GM19239 (cell line): ENCODE results near the gene EZR.

Experiments
- DNase-seq: peaks from one replicate; pipeline ENCODE4 v3.0.0; 2011; ENCODE audit warnings: low spot score; ENCODE audit not compliant: insufficient read length
- FAIRE-seq: peaks from 2 replicates; lab custom pipeline; 2011; peaks lifted over from hg19 to GRCh38; lab: Jason Lieb, UNC

EZR gene

GRCh38 chr6:158819213-158819976, at the start of gene EZR:
EZR (minus strand) TSS chr6:158819368; CDS start chr6:158818093, 1,275 bp downstream.
- DNase-seq = peak; percentile 87
- FAIRE-seq = peak; percentile 61

GRCh38 chr6:158868122-158868480, 48.9 kb upstream of the EZR start:
- DNase-seq = no peak
- no peak for FAIRE-seq

GRCh38 chr6:158867381-158868121, 48.4 kb upstream of the EZR start:
- DNase-seq = no peak
- FAIRE-seq = peak; percentile 81

DNA sequence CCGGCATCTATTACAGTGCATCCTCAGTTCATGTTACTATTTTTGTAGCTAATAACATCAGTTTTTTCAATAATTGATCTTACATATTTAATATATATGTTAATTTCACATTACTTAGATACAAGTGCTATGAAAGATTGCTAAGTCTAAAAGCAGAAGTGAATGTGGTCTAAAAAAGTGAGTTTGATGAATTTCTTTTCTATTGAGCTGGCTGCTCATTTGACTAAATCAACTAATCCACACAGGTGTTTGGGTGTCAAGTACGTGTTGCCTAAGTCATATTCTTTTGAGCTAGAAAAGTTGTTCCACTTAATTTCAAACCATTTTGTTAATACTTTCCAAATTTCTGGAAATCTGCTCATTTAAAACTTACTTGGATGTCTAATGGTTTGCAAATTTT, 46.6 kb upstream of the EZR start:
- FAIRE-seq (peak; percentile 31), DNase-seq (no peak)

DNA sequence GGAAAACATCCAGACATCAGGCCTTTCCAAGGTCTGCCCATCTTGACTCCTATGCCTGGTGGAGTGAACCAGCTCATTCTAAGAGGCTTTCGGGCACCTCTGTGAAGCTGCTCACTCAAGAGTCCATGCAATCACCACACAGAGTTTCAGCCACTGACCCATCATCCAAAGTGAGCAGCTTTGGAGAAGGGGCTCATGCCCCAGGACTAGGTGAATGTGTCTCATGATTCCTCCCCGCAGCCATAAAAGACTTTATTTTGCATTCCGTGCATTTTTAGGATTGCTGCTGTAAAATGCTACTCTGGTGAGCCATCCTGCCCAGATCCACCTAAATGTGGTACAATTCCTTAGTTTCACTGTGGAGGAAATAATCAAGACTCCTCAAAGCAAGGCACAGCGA, 44.5 kb upstream of the EZR start:
- FAIRE-seq (no peak), DNase-seq (no peak)

GRCh38 chr6:158861686-158862381, 42.7 kb upstream of the EZR start:
- DNase-seq = no peak
- no peak for FAIRE-seq

DNA sequence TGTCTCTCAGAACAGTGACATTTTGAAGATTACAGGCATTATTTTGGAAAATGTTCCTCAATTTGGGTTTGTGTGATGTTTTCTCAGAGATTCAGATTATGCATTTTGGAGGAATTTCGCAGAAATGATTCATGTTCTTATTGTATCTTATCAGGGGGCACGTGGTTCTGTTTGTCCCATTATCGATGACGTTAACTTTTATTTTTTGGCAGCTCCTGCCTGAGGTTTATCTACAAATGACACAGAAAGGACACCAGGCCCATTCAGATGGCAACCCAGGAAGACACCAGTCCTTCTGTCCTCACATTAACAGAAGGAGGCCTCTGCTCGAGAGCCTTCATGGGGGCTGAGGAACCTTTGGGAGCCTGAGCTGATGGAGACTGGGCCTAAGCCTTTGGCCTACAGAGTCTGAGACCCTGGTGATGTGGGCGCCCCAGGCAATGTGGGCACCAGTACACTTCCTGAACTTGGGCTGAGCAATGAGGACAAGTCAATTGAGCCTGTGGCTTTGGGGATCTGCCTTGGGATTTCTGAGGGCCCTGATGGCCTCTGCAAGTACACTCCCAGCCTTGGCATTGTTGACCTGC, 41.2 kb upstream of the EZR start:
- FAIRE-seq (no peak), DNase-seq (no peak)

- FAIRE-seq = no peak
Measured at GRCh38 chr6:158856261-158856660, 37.1 kb upstream of the EZR start.

DNA sequence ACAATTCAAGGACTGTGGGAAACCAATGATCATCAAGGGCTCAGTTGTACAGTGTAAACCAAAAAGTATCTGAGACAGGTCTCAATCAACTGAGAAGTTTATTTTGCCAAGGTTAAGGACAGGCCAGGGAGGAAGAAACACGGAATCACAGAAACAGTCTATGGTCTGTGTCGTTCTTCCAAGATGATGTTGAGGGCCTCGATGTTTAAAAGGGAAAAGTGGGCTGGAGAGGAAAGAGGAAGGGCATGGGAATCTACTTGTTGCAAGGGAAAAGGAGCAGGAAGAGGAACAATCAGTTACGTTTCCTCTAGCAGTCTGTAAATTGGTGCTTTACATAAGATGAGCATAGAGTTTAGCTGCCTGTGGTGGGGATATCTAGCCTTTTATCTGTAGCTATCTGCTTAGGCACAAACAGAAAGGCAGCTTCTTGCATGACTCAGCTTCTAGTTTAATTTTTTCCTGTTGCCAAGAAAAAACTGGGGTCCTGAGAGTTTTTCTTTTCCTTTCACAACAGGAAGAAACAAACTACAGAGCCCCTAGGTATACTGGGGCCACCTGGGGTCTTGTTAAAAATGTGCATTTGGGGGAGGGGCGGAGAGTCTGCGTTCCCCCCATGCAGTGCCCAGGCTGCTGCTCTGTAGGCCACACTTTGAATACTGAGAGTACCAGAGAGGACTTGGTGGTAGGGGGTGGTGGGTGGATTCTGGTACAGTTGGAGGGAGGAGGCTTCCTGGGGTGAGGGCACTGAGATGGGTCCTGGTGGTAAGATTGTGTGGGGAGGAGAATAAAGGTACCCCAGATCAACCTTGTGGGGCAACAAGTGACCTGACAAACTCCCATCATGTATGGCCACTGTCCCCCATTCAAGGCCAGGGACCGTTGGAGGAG, 35.3 kb upstream of the EZR start:
- DNase-seq = no peak
- FAIRE-seq = no peak

More at GRCh38 chr6:158856261-158856660, 37.1 kb upstream of the EZR start:
- no peak for DNase-seq

- DNase-seq (no peak), FAIRE-seq (no peak)
Measured at GRCh38 chr6:158853880-158854213, 34.7 kb upstream of the EZR start.

DNA sequence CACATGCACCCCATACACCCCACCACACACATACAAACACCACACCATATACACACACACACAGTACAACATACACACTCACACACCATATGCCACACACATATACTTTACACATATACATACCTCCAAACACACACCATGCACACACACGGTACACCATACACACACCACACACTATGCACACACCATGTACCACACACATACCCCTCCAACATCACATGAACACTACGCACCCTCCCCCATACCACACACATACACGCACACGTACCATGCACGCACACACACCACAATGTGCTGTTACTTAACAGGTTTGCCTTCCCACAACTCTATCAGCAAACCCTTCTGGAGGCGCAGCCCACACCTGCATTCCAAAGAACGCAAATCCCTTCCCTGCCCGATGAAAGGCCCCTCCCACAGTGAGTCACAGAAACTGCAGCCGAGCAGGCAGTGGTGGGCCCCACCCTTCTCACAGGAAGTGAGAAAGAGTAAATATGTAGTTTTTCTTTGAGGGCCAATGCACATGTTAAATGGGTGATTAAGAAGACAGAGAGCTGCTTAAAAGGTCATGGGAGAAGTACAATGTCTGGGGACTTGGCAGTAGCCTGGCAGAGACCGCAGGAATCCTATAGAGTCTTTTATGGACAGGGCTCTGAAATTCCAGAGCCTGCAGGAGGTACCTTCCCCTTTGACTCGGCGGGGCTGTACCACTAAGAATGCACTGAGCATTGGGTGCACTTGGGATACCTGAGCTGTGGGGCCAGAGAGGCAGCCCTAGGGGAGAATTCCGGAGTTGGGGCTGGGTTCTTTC, 34.1 kb upstream of the EZR start:
- FAIRE-seq = peak; percentile 82
- DNase-seq = peak; percentile 58

DNA sequence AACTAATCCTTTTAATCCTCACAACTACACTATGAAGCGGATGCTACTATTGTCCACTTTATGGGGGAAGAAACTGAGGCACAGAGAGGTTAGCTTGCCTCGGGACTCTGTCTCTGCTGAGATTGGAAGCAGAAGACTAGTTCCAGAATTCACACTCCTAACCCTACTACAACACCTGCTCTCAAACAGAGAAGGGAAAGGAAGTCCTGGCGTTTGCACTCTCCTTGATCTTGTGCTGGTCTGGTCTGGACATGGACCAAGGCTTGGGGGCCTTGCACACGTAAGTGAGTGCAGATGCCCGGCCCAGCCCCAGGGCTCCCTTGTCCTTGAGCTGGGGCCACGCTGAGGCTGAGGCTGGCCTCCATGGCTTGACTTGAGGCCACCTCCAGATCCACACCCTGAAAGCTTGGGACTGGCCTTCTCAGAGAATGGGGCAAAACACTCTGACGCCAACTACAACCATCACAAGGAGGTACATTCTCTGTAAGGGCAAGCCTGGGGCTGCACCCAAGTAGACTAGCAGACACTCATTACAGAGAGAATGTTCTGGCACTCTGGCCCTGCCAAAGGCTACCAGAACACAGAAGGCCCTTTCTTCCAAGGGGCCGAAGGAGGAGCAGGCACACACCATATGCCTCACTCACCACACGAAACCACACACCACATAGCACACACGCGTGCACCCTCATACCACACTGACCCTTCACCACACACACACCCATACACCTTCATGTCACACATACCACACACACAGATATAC, 33.3 kb upstream of the EZR start:
- FAIRE-seq (no peak), DNase-seq (no peak)

DNA sequence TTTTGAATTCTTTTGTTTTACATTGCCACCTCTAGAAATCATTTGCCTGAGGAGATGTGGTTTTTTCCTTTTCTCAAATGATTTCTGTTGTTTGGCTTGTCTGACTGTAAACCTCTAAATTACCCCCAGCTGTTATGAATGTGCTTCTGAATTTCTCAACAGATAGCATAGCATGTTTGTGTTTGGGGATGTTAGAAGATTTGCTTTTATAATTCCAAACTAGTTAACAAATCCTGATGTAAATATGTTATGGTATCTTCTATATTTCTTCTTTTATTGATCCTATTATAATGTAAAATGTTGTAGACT, 31.6 kb upstream of the EZR start:
- no peak for FAIRE-seq
- no peak for DNase-seq

DNA sequence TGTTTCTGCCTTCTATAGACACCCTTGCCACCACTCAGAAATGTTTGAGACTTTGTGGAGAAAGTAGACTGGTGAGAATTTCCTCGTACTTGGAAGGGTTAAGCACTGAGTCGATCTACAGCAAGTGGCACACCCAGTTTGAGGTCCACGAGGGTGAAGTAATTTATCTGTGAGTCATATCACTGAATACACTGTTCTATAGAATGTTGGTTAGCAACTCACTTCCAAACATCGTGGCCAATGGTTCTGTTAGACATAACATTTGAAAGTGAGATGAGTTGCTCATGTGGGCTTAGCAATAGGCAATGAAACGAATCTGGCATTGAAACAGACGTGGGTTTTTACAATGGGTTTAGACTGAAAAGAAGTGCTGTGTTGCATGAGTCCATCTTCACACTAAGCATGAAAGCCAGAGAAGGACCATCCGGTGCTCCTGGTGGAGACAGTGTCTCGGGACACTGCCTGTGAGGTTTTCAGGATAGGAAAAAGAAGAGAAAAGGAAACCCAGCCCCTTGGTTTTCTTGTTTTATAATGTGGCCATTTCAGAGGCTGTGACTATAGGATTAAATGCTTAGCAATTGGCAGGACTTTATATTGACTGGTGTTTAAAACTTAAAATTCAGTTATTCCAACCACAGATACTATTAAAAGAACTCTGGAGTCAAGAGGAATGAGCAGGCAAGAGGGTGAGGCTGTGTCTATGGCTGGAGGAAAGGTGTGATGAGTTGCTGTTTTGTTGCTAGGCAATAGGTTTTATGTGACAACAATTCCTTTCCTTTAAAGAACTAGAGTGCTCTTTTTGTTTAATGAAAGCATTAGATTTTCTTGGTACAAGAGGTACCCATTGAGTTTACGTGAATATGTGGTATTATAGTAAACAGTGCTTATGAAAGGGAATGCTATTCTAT, 31.0 kb upstream of the EZR start:
- no peak for FAIRE-seq

GRCh38 chr6:158848490-158848895, 29.3 kb upstream of the EZR start:
- no peak for FAIRE-seq
- no peak for DNase-seq

More for the DNA sequence above, 31.0 kb upstream of the EZR start:
- DNase-seq = no peak

DNA sequence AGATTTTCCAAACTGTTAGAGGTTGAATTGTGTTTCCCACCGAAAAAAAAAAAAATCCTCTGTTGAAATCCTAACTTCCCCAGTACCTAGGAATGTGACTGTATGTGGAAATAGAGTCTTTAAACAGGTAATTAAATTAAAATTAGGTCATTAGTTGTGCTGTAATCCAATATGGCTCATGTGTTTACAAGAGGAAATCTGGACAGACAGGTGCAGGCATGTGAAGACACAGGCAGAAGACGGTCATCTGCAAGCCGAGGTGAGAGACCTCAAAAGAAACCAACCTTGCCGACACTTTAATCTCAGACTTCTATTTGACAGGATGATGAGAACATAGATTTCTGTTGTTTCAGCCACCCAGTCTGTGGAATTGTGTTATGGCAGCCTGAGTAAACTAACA, 28.6 kb upstream of the EZR start:
- FAIRE-seq = no peak

GRCh38 chr6:158847012-158847529, 27.9 kb upstream of the EZR start:
- no peak for FAIRE-seq

More for the DNA sequence above, 28.6 kb upstream of the EZR start:
- DNase-seq = no peak

More at GRCh38 chr6:158847012-158847529, 27.9 kb upstream of the EZR start:
- no peak for DNase-seq
